Left cardiac atrium (tissue), 2 donors: ENCODE results near the gene DRG2. TPM values are rescaled to one million over a fixed set of nuclear protein-coding genes. Genes with fewer than 3 reads are reported as not detected.

Source experiments
- total RNA-seq, 2 donors: library from RNA; stranded (reverse); fragmentation: NEBNext Ultra II Directional; extraction: Animal tissue kit (Norgen Biotek cat#: 25700); gene quantifications; one replicate each; pipeline ENCODE4 v1.2.1, GENCODE V29; 2021
- donor health status: DM: no; HTN: yes; CAD: no; lungs with severe emphysema.
- donor health status: DM: yes; HTN: yes; CAD: no.

The DRG2 gene
- total RNA-seq, 2 donors from 2014 or later: 17.8 to 22.2 TPM

Other genes starting within 250 kb of the DRG2 start
- gene TOM1L2, start 115.5 kb upstream of the DRG2 start, total RNA-seq: 100 to 1,000 TPM; 179 to 183 TPM
- gene DRC3, start 115.1 kb upstream of the DRG2 start, total RNA-seq: 1 to 10 TPM; 1.4 to 2.0 TPM
- 10 to 100 TPM; 21.7 to 30.5 TPM for gene ATPAF2, start 48.8 kb upstream of the DRG2 start, total RNA-seq
- gene GID4, start 48.5 kb upstream of the DRG2 start, total RNA-seq: 10 to 100 TPM; 14.6 to 15.1 TPM
- 1 to 10 TPM in 1 of 2 donors, under 1 TPM in 1; 0.71 to 1.1 TPM for gene MYO15A, start 20.8 kb downstream of the DRG2 start, total RNA-seq
- 100 to 1,000 TPM; 137 to 169 TPM for gene ALKBH5, start 95.9 kb downstream of the DRG2 start, total RNA-seq
- gene LLGL1, start 137.7 kb downstream of the DRG2 start, total RNA-seq: 10 to 100 TPM; 10.9 to 11.0 TPM
- gene FLII, start 170.8 kb downstream of the DRG2 start, total RNA-seq: 100 to 1,000 TPM; 204 to 211 TPM
- 10 to 100 TPM; 16.2 to 16.8 TPM for gene MIEF2, start 172.7 kb downstream of the DRG2 start, total RNA-seq
- gene TOP3A, start 227.0 kb downstream of the DRG2 start, total RNA-seq: 10 to 100 TPM; 12.3 to 18.1 TPM
- gene SMCR8, start 227.3 kb downstream of the DRG2 start, total RNA-seq: 10 to 100 TPM; 11.8 to 12.0 TPM